ENCODE measurements around the gene TSACC.

TSACC gene

GRCh38 chr1:156376958-156377919, 38.9 kb downstream of the TSACC start:
- DNase-seq = no peak

GRCh38 chr1:156378557-156378956, 40.2 kb downstream of the TSACC start:
- DNase-seq = no peak

- no peak for DNase-seq
Observed at GRCh38 chr1:156379420-156380165, 41.3 kb downstream of the TSACC start.

GRCh38 chr1:156382561-156382960, 44.2 kb downstream of the TSACC start:
- no peak for DNase-seq

GRCh38 chr1:156383023-156383422, 44.7 kb downstream of the TSACC start:
- DNase-seq = no peak

GRCh38 chr1:156384007-156384406, 45.7 kb downstream of the TSACC start:
- DNase-seq = no peak

- DNase-seq = no peak
Observed at GRCh38 chr1:156384658-156385057, 46.3 kb downstream of the TSACC start.

- no peak for DNase-seq
Observed at GRCh38 chr1:156385534-156386031, 47.3 kb downstream of the TSACC start.

- no peak for DNase-seq
Observed at GRCh38 chr1:156386134-156386901, 48.0 kb downstream of the TSACC start.

- DNase-seq = no peak
Observed at GRCh38 chr1:156386949-156387869, 48.9 kb downstream of the TSACC start.

GRCh38 chr1:156387870-156388173, 49.5 kb downstream of the TSACC start:
- DNase-seq = no peak

GRCh38 chr1:156388174-156389137, 50.1 kb downstream of the TSACC start:
- DNase-seq = no peak

GRCh38 chr1:156389311-156389710, 51.0 kb downstream of the TSACC start:
- no peak for DNase-seq

- no peak for DNase-seq
Observed at GRCh38 chr1:156390469-156391365, 52.4 kb downstream of the TSACC start.

GRCh38 chr1:156391366-156391677, 53.0 kb downstream of the TSACC start:
- DNase-seq = no peak

GRCh38 chr1:156391701-156392100, 53.4 kb downstream of the TSACC start:
- no peak for DNase-seq

GRCh38 chr1:156392452-156392853, 54.1 kb downstream of the TSACC start:
- no peak for DNase-seq

- no peak for DNase-seq
Observed at GRCh38 chr1:156393095-156393494, 54.8 kb downstream of the TSACC start.

GRCh38 chr1:156394082-156394481, 55.8 kb downstream of the TSACC start:
- DNase-seq = no peak

All from GOT3 (cell line).